HG02840 (cell line): ENCODE data around the gene WDR19.
"Not testable (repeated sequence)": the region's sequence is repeated elsewhere in the genome, so short reads cannot be mapped to it uniquely, and the experiment has no call there.

ENCODE experiments used
- ATAC-seq: cut with Tn5 transposase; IDR thresholded peaks from one replicate; pipeline ENCODE4 v1.9.1; 2021; ENCODE audit warnings: mild to moderate bottlenecking, moderate library complexity, moderate number of reproducible peaks; ENCODE audit not compliant: unreplicated experiment, low FRiP score

The WDR19 gene

GRCh38 chr4:39181905-39182638 lies at the start of gene WDR19:
Gene WDR19, plus strand, starts transcription at chr4:39182529. Its CDS starts 29 bp downstream, at chr4:39182558.
- ATAC-seq: peak; percentile 100

GRCh38 chr4:39133623-39134022 lies 48.7 kb upstream of the WDR19 start:
- ATAC-seq: no peak

GRCh38 chr4:39134683-39135306 lies 47.5 kb upstream of the WDR19 start:
- no peak for ATAC-seq

- ATAC-seq: not testable (repeated sequence)
Observed at GRCh38 chr4:39138227-39138626, 44.1 kb upstream of the WDR19 start.

- ATAC-seq: no peak
Observed at GRCh38 chr4:39146211-39146610, 36.1 kb upstream of the WDR19 start.

- ATAC-seq: no peak
Observed at GRCh38 chr4:39154009-39154408, 28.3 kb upstream of the WDR19 start.

GRCh38 chr4:39157520-39157919 lies 24.8 kb upstream of the WDR19 start:
- no peak for ATAC-seq

GRCh38 chr4:39166177-39166576 lies 16.2 kb upstream of the WDR19 start:
- no peak for ATAC-seq

GRCh38 chr4:39166669-39167068 lies 15.7 kb upstream of the WDR19 start:
- no peak for ATAC-seq

GRCh38 chr4:39169426-39169825 lies 12.9 kb upstream of the WDR19 start:
- no peak for ATAC-seq

- ATAC-seq: no peak
Observed at GRCh38 chr4:39170301-39170700, 12.0 kb upstream of the WDR19 start.

GRCh38 chr4:39178706-39179105 lies 3.6 kb upstream of the WDR19 start:
- ATAC-seq: no peak

GRCh38 chr4:39179681-39180080 lies 2.6 kb upstream of the WDR19 start:
- no peak for ATAC-seq

GRCh38 chr4:39180629-39181028 lies 1.7 kb upstream of the WDR19 start:
- not testable (repeated sequence) for ATAC-seq

GRCh38 chr4:39181520-39181904 lies 817 bp upstream of the WDR19 start:
- no peak for ATAC-seq

- no peak for ATAC-seq
Observed at GRCh38 chr4:39201963-39202362, 19.6 kb downstream of the WDR19 start.

- ATAC-seq: no peak
Observed at GRCh38 chr4:39204543-39204942, 22.2 kb downstream of the WDR19 start.

- ATAC-seq: no peak
Observed at GRCh38 chr4:39205000-39205399, 22.7 kb downstream of the WDR19 start.

- no peak for ATAC-seq
Observed at GRCh38 chr4:39205476-39205875, 23.1 kb downstream of the WDR19 start.

- ATAC-seq: no peak
Observed at GRCh38 chr4:39227906-39228305, 45.6 kb downstream of the WDR19 start.

- no peak for ATAC-seq
Observed at GRCh38 chr4:39228377-39228776, 46.0 kb downstream of the WDR19 start.

GRCh38 chr4:39230462-39230861 lies 48.1 kb downstream of the WDR19 start:
- ATAC-seq: no peak
